WERI-Rb-1 (cell line): Measurements from ENCODE around the gene TFB2M.

Experiments used
- DNase-seq: peaks from one replicate; pipeline ENCODE4 v3.0.0-alpha.2; 2020
- H3K27ac ChIP-seq: fragments of 250-450 bp; sonication (Bioruptor Pico); 2 replicates; pipeline ENCODE4 v1.5.1; 2020; ENCODE audit warnings: mild to moderate bottlenecking, moderate library complexity
- H3K27me3 ChIP-seq: fragments of 250-450 bp; sonication (Bioruptor Pico); 2 replicates; pipeline ENCODE4 v1.5.1; 2021; ENCODE audit warnings: mild to moderate bottlenecking, low read depth, moderate library complexity; ENCODE audit not compliant: insufficient read depth, severe bottlenecking
- H3K36me3 ChIP-seq: fragments of 250-450 bp; sonication (Bioruptor Pico); 2 replicates; pipeline ENCODE4 v1.5.1; 2020; ENCODE audit warnings: mild to moderate bottlenecking, moderate library complexity
- H3K4me3 ChIP-seq: 2 replicates; pipeline ENCODE4 v1.5.1; 2011; ENCODE audit warnings: low read depth, mild to moderate bottlenecking, control low read depth, low read length
- H3K9me3 ChIP-seq: fragments of 250-450 bp; sonication (Bioruptor Pico); 2 replicates; pipeline ENCODE4 v1.5.1; 2021; ENCODE audit warnings: mild to moderate bottlenecking, moderate library complexity; ENCODE audit not compliant: severe bottlenecking
- TF ChIP-seq, protein P1 (sequence below): IDR thresholded peaks from 2 replicates; pipeline ENCODE4 v1.5.1; 2011; ENCODE audit warnings: low read depth, mild to moderate bottlenecking, control low read depth, inconsistent platforms, low read length

TFB2M gene

GRCh38 chr1:246537887-246538286 is 28.2 kb downstream of the TFB2M start:
- DNase-seq: no peak
- H3K27ac ChIP-seq: no peak overlapping the region
- H3K36me3 ChIP-seq: peaks cover 20% of the 10 kb centered on the region

DNA sequence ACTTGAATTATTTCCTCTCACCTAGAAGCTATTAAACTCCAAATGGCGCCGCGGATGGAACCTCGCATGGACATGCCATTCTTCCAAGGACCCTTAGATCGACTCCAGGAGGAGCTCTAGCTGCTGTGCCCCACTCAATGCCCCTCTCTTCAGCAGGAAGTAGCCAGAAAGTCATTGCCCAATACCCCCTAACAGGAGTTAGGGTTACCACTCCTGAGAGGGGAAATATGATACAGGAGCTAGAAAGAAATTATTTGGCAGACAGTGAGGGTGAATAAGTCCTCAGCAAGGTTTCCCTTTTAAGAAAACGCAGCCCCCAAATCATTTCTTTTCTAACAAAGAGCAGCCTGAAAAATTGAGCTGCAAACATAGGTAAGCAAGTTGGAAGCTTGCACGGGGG is 28.6 kb downstream of the TFB2M start:
- Histone ChIP-seq H3K27ac (no peak overlapping the region), H3K9me3 (no peaks in the 10 kb centered on the region), H3K27me3 (no peaks in the 10 kb centered on the region), H3K36me3 (peaks cover 18% of the 10 kb centered on the region), H3K4me3 (no peak overlapping the region)
- no peak for DNase-seq
- TF ChIP-seq, protein P1, sequence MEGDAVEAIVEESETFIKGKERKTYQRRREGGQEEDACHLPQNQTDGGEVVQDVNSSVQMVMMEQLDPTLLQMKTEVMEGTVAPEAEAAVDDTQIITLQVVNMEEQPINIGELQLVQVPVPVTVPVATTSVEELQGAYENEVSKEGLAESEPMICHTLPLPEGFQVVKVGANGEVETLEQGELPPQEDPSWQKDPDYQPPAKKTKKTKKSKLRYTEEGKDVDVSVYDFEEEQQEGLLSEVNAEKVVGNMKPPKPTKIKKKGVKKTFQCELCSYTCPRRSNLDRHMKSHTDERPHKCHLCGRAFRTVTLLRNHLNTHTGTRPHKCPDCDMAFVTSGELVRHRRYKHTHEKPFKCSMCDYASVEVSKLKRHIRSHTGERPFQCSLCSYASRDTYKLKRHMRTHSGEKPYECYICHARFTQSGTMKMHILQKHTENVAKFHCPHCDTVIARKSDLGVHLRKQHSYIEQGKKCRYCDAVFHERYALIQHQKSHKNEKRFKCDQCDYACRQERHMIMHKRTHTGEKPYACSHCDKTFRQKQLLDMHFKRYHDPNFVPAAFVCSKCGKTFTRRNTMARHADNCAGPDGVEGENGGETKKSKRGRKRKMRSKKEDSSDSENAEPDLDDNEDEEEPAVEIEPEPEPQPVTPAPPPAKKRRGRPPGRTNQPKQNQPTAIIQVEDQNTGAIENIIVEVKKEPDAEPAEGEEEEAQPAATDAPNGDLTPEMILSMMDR: no peak

More at GRCh38 chr1:246537887-246538286, 28.2 kb downstream of the TFB2M start:
- Histone ChIP-seq H3K4me3 (no peak overlapping the region), H3K27me3 (no peaks in the 10 kb centered on the region), H3K9me3 (no peaks in the 10 kb centered on the region)
- TF ChIP-seq, protein P1: no peak

DNA sequence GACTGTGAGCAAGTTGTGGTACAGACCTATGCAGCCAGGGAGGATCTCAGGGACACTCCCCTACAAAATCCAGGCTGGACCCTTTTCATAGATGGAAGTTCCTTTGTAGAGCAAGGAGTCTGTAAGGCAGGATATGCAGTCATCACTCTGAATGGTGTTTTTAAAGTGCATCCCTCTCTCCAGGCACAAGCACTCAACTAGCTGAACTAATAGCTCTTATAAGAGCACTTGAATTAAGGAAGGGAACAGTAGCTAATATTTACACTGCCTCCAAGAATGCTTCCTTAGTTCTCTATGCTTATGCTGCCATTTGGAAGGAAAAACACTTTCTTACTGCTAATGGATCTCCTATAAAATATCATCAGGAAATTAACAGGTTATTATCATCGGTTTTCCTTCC is 31.9 kb downstream of the TFB2M start:
- no peak overlapping the region for H3K27ac ChIP-seq
- TF ChIP-seq, protein P1: no peak
- no peak for DNase-seq
- H3K27me3 ChIP-seq: no peaks in the 10 kb centered on the region
- peaks cover 25% of the 10 kb centered on the region for H3K9me3 ChIP-seq
- H3K4me3 ChIP-seq: no peak overlapping the region
- no peaks in the 10 kb centered on the region for H3K36me3 ChIP-seq

DNA sequence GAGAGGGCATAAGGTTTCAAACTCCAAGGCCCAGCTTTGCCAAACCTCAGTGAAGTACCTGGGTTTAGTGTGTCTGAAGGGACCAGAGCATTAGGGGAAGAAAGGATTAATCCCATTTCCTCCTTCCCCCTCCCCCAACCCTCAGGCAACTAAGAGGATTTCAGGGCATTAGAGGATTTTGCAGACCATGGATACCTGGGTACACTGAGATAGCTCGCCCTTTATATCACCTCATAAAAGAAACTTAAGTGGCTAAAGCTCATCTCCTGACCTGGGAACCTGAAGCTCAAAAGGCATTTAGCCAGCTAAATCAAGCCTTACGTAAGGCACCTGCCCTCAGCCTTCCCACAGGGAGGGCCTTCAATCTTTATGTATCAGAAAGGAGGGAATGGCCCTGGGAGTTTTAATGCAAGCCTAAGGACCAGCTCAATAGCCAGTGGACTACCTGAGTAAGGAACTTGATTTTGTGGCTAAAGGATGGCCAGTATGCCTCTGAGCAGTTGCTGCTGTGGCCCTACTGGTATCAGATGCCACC is 32.6 kb downstream of the TFB2M start:
- H3K4me3 ChIP-seq: no peak overlapping the region
- H3K36me3 ChIP-seq: no peaks in the 10 kb centered on the region
- DNase-seq: peak; percentile 88
- H3K27ac ChIP-seq: no peak overlapping the region
- no peaks in the 10 kb centered on the region for H3K27me3 ChIP-seq
- TF ChIP-seq, protein P1: no peak
- peaks cover 25% of the 10 kb centered on the region for H3K9me3 ChIP-seq

GRCh38 chr1:246532519-246532918 is 33.5 kb downstream of the TFB2M start:
- Histone ChIP-seq H3K36me3 (no peaks in the 10 kb centered on the region), H3K27ac (no peak overlapping the region), H3K9me3 (peaks cover 25% of the 10 kb centered on the region), H3K27me3 (no peaks in the 10 kb centered on the region), H3K4me3 (no peak overlapping the region)
- DNase-seq: no peak
- TF ChIP-seq, protein P1: peak; percentile 45

GRCh38 chr1:246530482-246530881 is 35.6 kb downstream of the TFB2M start:
- DNase-seq: no peak
- Histone ChIP-seq H3K36me3 (no peaks in the 10 kb centered on the region), H3K4me3 (no peak overlapping the region), H3K27me3 (no peaks in the 10 kb centered on the region), H3K9me3 (peaks cover 25% of the 10 kb centered on the region), H3K27ac (no peak overlapping the region)
- TF ChIP-seq, protein P1: no peak
